ENCODE results near the gene FABP7.

FABP7 gene

GRCh38 chr6:122818866-122819265 lies 39.4 kb downstream of the FABP7 start:
- Histone ChIP-seq H3K9ac (ENCODE audit: insufficient read length) (no peak overlapping the region), H3K27ac (no peak overlapping the region), H3K9me3 (ENCODE audit: low read depth, low read length) (no peaks in the 10 kb centered on the region; the same call in 1 of the 2 replicates), H3K4me3 (no peak overlapping the region), H3K36me3 (ENCODE audit: insufficient read depth, low read length) (no peaks in the 10 kb centered on the region)
- TF ChIP-seq FOXP2 (optimal IDR thresholded peaks at IDR 0.05; ENCODE audit: control extremely low read depth, extremely low read length, insufficient read depth), result no peak
- TF ChIP-seq POLR2AphosphoS5 (IDR thresholded peaks at IDR 0.05; ENCODE audit: borderline replicate concordance, low read depth, low read length), result no peak
- no peak for TF ChIP-seq EZH2 (IDR thresholded peaks at IDR 0.05)
- DNase-seq (ENCODE audit: low read depth, low spot score), result no peak

GRCh38 chr6:122821095-122821494 lies 41.6 kb downstream of the FABP7 start:
- Histone ChIP-seq H3K27ac (no peak overlapping the region), H3K36me3 (ENCODE audit: insufficient read depth, low read length) (no peaks in the 10 kb centered on the region), H3K9ac (ENCODE audit: insufficient read length) (no peak overlapping the region), H3K9me3 (ENCODE audit: low read depth, low read length) (no peaks in the 10 kb centered on the region), H3K4me3 (no peak overlapping the region)
- DNase-seq (ENCODE audit: low read depth, low spot score), result no peak
- TF ChIP-seq EZH2 (IDR thresholded peaks at IDR 0.05), result no peak
- no peak for TF ChIP-seq FOXP2 (optimal IDR thresholded peaks at IDR 0.05; ENCODE audit: control extremely low read depth, extremely low read length, insufficient read depth)

- no peak overlapping the region for H3K27ac ChIP-seq
- no peak overlapping the region for H3K4me3 ChIP-seq
- TF ChIP-seq FOXP2 (optimal IDR thresholded peaks at IDR 0.05; ENCODE audit: control extremely low read depth, extremely low read length, insufficient read depth), result no peak
- TF ChIP-seq EZH2 (IDR thresholded peaks at IDR 0.05), result no peak
- TF ChIP-seq POLR2AphosphoS5 (IDR thresholded peaks at IDR 0.05; ENCODE audit: borderline replicate concordance, low read depth, low read length), result no peak
- H3K9me3 ChIP-seq (ENCODE audit: low read depth, low read length), result no peaks in the 10 kb centered on the region
- no peak overlapping the region for H3K9ac ChIP-seq (ENCODE audit: insufficient read length)
- H3K36me3 ChIP-seq (ENCODE audit: insufficient read depth, low read length), result no peaks in the 10 kb centered on the region
- DNase-seq (ENCODE audit: low read depth, low spot score), result no peak
Observed at GRCh38 chr6:122825163-122825562, 45.6 kb downstream of the FABP7 start.

- DNase-seq (ENCODE audit: low read depth, low spot score), result no peak
- H3K9ac ChIP-seq (ENCODE audit: insufficient read length), result no peak overlapping the region
- no peak overlapping the region for H3K4me3 ChIP-seq
- no peak for TF ChIP-seq POLR2AphosphoS5 (IDR thresholded peaks at IDR 0.05; ENCODE audit: borderline replicate concordance, low read depth, low read length)
- TF ChIP-seq EZH2 (IDR thresholded peaks at IDR 0.05), result no peak
- TF ChIP-seq FOXP2 (optimal IDR thresholded peaks at IDR 0.05; ENCODE audit: control extremely low read depth, extremely low read length, insufficient read depth), result no peak
- no peaks in the 10 kb centered on the region for H3K9me3 ChIP-seq (ENCODE audit: low read depth, low read length)
- no peaks in the 10 kb centered on the region for H3K36me3 ChIP-seq (ENCODE audit: insufficient read depth, low read length)
- no peak overlapping the region for H3K27ac ChIP-seq
Observed at GRCh38 chr6:122829456-122829855, 49.9 kb downstream of the FABP7 start.

DNA sequence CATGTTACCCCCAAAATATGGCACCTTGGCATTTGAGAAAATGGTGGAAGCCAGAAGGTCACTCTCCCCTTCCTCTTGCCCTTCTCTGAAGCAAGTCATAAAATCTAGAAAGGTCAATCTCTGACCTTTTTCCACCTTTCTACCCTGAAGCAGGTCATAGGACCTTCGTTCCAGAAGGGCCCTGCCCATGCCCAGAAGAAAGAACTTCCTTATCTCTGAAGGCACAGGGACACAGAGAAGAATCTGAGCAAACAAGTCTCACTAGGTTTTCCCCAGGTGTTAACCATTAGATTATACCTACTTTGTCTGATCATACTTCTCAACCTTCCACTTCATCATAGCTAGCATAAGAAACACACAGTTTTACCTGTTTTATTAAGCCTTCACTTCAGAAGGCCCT lies 52.0 kb downstream of the FABP7 start:
- TF ChIP-seq POLR2AphosphoS5 (IDR thresholded peaks at IDR 0.05; ENCODE audit: borderline replicate concordance, low read depth, low read length) (no peak), EZH2 (IDR thresholded peaks at IDR 0.05) (no peak), FOXP2 (optimal IDR thresholded peaks at IDR 0.05; ENCODE audit: control extremely low read depth, extremely low read length, insufficient read depth) (no peak)
- no peak for DNase-seq (ENCODE audit: low read depth, low spot score)
- H3K9ac ChIP-seq (ENCODE audit: insufficient read length), result no peak overlapping the region

GRCh38 chr6:122832459-122832858 lies 52.9 kb downstream of the FABP7 start:
- DNase-seq (ENCODE audit: low read depth, low spot score), result no peak
- Histone ChIP-seq H3K27ac (no peak overlapping the region), H3K9ac (ENCODE audit: insufficient read length) (no peak overlapping the region), H3K36me3 (ENCODE audit: insufficient read depth, low read length) (no peaks in the 10 kb centered on the region), H3K4me3 (no peak overlapping the region), H3K9me3 (ENCODE audit: low read depth, low read length) (no peaks in the 10 kb centered on the region)
- TF ChIP-seq FOXP2 (optimal IDR thresholded peaks at IDR 0.05; ENCODE audit: control extremely low read depth, extremely low read length, insufficient read depth) (no peak), POLR2AphosphoS5 (IDR thresholded peaks at IDR 0.05; ENCODE audit: borderline replicate concordance, low read depth, low read length) (no peak), EZH2 (IDR thresholded peaks at IDR 0.05) (no peak)

More for the DNA sequence above, 52.0 kb downstream of the FABP7 start:
- Histone ChIP-seq H3K4me3 (no peak overlapping the region), H3K27ac (no peak overlapping the region), H3K36me3 (ENCODE audit: insufficient read depth, low read length) (no peaks in the 10 kb centered on the region), H3K9me3 (ENCODE audit: low read depth, low read length) (no peaks in the 10 kb centered on the region)

DNA sequence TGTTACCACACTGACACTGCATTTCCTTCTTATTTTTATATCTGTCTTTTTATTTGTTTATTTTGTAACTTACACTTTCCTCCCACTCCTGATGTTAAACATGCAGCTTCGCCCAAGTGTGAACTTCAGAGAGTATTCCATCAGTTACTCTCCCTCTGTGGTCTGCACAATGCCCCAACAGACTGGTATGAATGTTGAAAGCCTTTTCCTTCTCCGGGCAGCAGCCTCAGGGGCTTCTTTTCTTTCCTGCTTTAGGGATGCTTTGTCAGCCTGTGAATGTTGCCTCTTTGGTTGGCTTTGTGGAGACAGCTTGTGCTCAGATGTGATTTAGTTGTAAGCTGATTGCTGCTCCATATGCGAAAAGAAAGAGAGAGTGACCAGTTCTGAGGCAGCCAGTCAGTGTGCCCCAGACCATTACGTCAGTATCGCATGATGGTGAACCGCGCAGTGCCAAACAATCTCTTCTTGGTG lies 53.5 kb downstream of the FABP7 start:
- Histone ChIP-seq H3K9ac (ENCODE audit: insufficient read length) (no peak overlapping the region), H3K9me3 (ENCODE audit: low read depth, low read length) (no peaks in the 10 kb centered on the region), H3K36me3 (ENCODE audit: insufficient read depth, low read length) (no peaks in the 10 kb centered on the region), H3K27ac (peak overlapping the region; percentile 34; the same call in 1 of the 2 replicates), H3K4me3 (no peak overlapping the region)
- no peak for DNase-seq (ENCODE audit: low read depth, low spot score)
- TF ChIP-seq EZH2 (IDR thresholded peaks at IDR 0.05), result no peak
- no peak for TF ChIP-seq POLR2AphosphoS5 (IDR thresholded peaks at IDR 0.05; ENCODE audit: borderline replicate concordance, low read depth, low read length)
- no peak for TF ChIP-seq FOXP2 (optimal IDR thresholded peaks at IDR 0.05; ENCODE audit: control extremely low read depth, extremely low read length, insufficient read depth)
